Astrocyte of the hippocampus (primary cell): ENCODE measurements around the gene MSL2.
"Not testable (repeated sequence)": the region's sequence is repeated elsewhere in the genome, so short reads cannot be mapped to it uniquely, and the experiment has no call there.

Experiments used
- DNase-seq: peaks from one replicate; pipeline ENCODE4 v3.0.0; 2011; ENCODE audit warnings: low read depth, low spot score

MSL2 gene, protein sequence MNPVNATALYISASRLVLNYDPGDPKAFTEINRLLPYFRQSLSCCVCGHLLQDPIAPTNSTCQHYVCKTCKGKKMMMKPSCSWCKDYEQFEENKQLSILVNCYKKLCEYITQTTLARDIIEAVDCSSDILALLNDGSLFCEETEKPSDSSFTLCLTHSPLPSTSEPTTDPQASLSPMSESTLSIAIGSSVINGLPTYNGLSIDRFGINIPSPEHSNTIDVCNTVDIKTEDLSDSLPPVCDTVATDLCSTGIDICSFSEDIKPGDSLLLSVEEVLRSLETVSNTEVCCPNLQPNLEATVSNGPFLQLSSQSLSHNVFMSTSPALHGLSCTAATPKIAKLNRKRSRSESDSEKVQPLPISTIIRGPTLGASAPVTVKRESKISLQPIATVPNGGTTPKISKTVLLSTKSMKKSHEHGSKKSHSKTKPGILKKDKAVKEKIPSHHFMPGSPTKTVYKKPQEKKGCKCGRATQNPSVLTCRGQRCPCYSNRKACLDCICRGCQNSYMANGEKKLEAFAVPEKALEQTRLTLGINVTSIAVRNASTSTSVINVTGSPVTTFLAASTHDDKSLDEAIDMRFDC

DNA sequence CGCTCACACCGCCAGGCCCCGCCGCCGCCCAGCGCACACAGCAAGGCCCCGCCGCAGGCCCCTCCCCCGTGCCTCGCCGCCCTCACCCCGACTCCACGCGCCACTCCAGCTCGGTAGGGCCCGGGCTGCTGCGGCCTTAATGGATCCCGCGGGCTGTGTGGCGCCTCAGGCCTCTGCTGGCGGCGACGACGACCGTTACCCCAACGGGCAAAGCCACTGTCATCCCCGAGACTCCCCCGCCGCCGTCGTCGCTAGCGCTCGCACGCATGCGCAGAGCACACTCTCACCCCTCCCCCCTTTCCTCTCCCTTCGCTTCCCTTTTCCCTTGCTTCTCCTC is at the start of gene MSL2:
Gene MSL2 (minus strand): TSS at position 272 of the 337 bp plus-strand sequence. CDS start 1,222 bp downstream, outside the sequence.
- no peak for DNase-seq

DNA sequence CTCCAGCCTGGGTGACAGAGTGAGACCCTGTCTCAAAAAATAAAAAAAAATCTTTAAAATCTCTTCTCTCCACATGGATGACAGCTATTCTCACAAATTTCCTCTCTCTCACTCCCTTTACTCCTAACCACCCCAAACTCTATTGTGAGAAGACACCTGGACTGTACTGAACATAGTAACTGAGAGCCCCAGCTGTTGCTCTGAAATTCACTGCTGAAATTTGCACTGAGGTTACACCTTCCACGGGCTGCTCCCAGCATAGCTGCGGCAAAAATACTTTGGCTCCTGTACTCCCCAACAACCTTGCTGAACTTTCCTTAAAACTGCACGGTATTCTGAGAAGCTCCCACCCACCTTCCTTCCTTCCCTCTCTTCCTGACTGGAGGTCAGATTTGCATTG is 49.6 kb upstream of the MSL2 start:
- DNase-seq, result no peak

DNA sequence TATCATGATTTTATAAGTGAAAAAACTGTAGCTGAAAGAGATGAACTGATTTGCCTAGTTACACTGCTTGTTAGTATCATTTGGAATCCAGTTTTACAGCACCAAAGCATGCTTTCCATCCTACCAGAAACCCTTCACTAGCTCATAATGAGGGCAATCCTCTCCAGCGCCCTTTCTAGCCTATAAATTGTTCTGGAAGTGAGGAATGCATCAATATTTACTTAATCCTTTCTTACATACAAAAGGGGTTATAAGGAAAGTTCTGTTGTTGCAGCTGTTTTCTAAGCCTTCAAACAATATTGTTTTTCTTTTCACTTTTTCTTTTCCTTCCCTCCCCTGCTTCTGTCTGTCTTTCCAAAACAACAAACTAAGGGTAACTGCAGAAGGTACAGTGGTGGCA is 43.0 kb upstream of the MSL2 start:
- DNase-seq, result no peak

DNA sequence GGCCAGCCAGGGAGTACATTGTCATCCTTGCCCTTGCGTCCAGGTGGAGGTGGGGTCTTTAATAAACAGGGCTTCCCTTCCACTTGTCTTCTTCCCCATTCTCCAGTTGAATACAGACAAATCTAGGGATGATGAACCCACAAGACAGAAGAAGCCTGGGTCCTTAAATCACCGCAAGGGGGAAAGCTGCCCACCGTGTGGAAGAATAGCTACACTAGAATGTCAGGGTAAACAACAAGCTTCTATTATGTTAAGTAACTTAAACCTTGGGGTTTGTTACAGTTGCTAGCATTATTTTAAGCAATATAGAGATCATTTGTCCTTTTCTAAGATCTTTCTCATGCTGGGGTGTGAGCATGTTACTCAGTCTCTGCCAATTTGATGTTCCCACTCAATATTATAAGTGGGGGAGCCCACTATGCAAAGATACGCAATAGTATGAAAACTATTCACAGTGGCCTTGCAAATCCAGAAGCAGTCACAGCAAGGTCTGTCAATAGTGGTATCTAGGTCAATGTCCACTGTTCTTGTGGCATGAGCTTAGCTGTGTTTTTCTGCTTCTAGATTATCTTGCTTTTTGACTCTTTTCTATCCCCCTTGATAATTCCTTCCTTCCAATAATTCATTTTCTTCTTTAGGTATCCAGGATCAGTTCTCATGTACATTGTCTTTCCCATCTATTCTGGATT is 42.0 kb upstream of the MSL2 start:
- DNase-seq, result no peak

DNA sequence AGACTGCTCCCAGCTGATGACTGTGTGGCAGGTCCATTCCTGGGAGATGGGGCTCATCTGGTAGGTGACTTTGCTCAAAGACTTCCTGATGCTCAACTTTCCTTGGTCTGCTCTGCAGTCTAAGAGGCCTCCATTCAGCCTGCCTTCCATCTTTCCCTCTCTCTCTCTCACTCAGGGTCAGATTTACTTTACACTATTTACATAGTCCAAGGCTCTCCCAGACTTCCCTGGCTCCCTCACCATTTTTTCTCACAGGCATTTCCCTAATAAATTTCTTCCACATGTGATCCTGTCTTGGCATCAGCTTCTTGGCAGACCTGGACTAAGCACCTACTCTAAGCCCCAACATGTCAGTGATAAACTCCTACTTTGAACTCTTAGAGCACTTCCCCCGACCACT is 41.0 kb upstream of the MSL2 start:
- DNase-seq, result no peak

DNA sequence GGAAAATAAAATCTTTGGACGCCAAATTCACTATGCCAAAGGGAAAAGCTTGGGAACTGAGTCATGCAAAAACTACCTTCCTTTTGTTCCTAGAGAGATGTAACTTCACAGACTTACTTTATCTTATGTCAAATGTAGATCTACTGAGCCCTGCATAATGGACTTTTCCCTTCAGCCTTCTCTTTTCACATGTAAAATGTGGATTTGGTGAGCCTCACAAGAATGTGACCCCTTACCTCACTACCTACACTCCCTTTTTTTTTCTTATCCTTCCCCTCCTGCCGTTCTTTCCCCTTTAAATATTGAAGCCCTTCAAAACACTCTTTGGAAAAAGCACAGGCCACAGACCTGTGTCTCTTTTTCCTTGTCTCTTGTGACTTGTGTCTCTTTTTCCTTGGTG is 40.0 kb upstream of the MSL2 start:
- no peak for DNase-seq

DNA sequence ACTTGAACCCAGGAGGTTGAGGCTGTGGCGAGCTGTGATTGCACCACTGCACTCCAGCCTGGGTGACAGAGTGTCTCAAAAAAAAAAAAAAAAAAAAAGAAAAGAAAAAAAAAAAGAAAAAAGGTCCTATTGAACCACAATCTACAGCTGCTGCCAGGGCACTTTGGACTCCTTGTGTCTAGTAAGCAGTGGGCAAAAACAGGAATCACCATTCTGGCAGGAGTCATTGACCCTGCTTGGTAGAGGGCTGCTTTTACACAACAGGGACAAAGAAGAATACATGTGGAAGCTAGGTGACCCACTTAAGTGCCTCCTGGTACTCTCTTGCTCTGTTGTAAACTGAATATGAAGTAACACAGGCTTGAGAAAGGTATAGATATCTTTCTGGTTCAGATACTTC is 39.4 kb upstream of the MSL2 start:
- no peak for DNase-seq

DNA sequence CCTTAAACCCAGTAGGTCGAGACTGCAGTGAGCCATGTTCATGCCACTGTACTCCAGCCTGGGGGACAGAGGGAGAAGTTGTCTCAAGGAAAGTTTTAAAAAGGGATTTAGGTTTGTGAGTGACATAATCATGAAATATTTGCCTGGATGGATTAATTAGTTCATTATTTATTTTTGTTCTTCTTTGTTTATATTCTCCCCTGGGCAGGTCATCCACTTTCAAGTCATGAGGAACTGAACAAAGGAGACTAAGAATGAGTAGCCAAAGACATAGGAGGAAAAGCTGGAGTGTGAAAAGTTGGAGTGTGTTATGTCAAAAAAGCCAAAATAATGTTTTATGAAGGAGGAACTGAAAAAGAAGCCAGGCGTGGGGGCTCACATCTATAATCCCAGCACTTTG is 36.3 kb upstream of the MSL2 start:
- no peak for DNase-seq

DNA sequence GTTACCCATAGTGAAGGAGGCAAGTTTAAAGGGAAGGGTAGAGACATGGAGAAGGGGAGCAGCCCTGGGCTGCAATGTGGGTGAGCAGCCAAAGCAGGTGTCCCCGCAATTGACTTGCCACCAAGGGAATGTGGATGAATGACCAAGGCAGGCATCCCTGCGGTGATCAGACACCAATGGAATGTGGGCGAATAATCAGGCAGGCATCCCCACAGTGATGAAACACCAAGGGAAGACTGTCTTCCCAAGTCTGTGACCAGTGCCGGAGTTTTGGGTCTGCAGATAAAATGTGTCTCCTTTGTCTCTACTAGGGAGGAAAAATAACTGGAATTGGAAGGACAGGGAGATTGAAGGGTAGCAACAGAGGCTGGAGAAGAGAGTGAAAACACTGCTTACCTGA is 26.6 kb upstream of the MSL2 start:
- not testable (repeated sequence) for DNase-seq

DNA sequence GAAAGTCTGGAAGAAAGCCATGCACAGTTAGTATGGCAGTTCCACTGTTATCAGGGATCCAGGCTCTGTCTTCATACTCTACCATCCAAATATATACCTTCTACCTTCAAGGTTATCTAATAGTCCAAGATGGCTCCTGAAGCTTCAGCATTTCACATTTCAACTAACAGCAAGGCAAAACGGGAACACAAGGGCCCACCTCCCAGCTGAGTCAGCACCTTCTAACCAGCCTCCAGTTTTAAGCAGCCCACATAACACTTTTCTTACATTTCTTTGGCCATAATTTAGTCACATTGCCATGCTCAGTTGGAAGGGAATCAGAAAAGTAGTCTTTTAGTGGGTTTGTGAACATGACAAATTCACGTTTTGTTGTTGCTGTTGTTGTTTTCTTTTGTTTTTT is 15.4 kb upstream of the MSL2 start:
- no peak for DNase-seq

DNA sequence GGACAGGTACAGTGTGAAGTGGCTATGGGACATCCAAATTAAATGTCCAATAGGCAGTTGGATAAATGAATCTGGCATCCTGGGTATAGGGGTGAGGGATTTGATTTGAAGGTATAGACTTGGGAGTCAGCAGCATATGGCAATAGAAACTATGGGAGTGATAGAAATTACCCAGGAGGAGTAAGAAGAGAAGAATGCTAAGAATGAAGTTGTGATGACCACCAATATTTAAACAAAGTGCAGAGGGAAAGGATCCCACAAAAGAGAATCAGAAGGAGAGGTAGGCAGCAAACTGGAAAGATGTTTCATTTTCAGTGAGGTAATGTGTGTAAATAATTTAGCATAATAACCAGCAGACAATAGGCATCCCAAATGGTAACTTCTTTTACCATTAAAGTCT is 13.8 kb upstream of the MSL2 start:
- DNase-seq, result peak; percentile 70

DNA sequence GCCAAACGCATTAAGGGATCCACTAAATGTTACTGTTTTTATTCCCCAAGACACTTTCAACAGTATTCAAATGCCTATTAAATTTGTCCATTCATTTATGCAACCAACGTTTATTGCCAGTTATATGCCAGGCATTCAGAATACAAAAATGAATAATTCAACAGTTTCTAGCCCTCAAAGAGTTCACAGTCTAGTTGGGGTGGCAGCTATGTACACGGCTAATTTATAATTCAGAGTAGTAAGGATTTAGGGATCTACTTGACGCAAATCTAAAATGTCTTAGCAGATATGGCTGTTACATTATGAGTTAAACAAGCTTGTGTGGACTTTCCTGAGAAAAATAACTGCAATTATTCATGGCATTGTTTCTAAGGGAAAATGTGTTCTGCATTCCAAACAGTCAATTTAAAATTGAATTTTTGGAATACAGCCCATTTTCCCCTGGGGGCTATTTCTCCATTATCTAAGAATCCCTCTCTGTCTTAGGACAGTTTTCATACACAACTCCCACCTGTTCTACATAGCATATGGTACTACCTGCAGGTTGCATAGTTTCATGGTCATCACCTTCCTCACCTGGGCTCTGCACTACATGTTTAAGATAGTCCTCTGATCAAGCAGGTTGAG is 11.5 kb upstream of the MSL2 start:
- DNase-seq, result peak; percentile 27

DNA sequence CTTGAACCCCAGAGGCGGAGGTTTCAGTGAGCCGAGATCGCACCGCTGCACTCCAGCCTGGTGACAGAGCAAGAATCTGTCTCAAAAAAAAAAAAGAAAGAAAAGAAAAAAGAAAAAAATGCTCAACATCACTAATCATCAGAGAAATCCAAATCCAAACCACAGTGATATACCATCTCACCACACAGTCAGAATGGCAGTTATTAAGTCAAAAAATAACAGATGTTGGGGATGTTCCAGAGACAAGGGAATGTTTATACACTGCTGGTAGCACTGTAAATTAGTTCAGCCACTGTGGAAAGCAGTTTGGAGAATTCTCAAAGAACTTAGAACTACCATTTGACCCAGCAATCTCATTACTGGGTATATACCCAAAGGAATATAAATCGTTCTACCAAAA is 3.1 kb upstream of the MSL2 start:
- DNase-seq, result not testable (repeated sequence)

DNA sequence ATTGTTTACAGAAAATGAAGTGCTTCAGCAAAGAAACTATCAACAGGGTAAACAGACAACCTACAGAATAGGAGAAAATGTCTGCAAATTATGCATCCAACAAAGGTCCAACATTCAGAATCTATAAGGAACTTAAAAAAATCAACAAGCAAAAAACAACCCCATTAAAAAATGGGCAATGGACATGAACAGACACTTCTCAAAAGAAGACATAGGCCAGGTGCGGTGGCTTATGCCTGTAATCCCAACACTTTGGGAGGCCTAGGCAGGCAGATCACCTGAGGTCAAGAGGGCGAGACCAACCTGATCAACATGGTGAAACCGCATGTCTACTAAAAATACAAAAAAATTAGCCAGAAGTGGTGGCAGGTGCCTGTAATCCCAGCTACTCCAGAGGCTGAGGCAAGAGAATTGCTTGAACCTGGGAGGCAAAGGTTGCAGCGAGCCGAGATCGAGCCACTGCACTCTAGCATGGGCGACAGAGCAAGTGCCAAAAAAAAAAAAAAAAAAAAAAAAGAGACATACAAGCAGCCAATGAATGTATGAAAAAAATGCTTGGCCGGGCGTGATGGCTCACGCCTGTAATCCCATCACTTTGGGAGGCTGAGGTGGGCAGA is 2.4 kb upstream of the MSL2 start:
- DNase-seq, result not testable (repeated sequence)

DNA sequence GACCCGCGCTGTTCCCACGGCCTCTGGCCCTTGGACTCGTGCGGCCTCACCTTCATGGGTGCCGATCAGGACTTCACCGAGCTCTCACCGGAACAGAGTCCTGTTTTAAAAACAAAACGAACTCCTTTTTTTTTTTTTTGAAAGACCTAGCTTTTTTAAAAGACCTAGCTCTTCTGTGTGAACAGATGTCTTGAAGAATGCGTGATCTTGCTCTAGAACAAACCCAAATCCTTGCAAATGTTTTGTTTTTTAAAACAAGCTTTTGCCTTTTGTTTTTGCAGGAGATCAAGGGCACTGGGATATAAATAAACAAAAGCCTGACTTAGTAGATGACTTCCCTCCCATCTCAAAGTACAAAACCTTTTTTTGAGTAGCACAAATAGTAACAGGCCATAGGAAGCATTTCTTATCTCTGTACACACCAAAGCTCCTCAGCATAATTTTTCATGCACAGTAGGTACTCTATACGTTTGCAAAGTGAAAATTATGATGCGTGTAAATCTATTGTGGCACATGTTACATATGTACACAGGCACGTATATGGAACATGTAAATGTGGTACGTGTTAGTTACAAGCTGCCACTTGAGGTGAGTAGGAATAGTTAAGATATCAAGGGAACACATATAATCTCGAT is 1.1 kb upstream of the MSL2 start:
- DNase-seq, result no peak

DNA sequence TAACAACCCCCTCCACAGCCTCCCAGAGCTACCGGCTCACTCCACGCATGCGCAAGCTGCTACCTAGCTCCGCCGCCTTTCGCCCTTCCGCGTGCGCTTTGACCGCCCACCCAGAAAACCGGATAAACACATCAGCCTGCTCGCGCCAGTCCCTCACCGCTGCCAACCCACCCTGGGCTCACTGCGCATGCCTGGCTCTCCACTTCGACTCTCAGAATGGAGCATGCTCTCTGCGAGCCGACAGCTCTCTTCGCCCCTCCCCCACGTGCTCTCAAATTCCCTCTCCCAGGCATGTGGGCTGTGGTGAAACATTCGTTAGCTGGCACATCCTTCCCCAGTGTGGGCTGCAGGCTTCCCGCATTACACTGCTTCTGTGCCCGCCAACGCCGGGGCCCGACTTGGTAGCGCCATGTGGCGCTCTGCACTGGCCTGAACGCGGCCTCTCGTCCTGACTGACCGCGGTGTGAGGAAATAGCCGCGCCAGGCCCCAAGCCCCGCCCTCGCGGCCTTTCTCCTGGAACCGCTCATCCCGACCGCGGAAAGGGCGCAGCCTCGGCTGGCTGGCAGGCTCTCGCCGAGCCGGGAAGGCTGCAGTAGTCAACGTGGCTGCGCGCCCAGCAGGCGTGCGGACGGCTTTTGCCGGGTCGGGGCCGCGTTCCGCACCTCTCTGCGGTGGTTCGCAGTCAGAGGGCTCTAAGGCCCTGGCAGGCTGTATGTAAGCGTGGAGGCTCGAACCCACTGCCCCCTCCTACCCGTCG is 445 bp upstream of the MSL2 start:
- DNase-seq, result peak; percentile 100

DNA sequence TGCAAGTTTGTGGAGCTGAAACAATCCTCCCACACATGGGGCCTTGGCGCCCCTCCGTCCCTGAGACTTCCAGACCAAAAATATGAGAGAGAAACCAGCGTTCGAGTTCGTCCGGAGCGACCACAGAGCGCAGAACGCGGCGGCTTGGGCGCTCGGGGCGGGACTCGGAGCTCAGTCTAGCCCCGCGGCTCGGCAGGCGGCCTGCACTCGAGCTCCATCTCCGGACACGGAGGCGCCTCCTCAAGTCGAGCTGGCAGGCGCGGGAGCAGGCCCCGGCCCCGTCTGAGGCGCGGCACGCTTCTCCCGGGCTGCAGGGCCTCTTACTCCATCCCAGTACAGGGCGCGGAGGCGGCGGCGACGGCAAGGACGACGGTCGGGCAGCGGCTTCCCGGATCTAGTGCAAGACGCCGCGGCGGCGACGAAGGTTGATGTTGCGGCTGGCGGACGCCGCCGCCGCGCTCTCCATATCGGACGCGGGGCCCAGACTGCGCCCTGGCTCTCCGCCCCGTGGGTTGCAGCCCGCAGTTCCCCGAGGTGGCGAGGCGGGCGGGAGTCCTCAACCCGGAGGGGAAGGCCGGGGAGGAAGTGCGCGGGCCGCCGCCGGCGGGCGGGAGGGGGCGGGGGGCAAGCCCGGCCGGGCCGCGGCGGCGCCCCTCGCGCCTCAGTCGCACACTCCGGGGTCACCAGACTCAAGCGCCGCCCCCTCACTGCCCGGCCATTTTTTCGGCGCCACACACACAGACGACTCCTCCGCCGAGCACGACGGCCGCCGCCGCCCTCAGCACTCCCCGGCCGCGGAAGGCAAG is 674 bp downstream of the MSL2 start:
- peak; percentile 87 for DNase-seq

DNA sequence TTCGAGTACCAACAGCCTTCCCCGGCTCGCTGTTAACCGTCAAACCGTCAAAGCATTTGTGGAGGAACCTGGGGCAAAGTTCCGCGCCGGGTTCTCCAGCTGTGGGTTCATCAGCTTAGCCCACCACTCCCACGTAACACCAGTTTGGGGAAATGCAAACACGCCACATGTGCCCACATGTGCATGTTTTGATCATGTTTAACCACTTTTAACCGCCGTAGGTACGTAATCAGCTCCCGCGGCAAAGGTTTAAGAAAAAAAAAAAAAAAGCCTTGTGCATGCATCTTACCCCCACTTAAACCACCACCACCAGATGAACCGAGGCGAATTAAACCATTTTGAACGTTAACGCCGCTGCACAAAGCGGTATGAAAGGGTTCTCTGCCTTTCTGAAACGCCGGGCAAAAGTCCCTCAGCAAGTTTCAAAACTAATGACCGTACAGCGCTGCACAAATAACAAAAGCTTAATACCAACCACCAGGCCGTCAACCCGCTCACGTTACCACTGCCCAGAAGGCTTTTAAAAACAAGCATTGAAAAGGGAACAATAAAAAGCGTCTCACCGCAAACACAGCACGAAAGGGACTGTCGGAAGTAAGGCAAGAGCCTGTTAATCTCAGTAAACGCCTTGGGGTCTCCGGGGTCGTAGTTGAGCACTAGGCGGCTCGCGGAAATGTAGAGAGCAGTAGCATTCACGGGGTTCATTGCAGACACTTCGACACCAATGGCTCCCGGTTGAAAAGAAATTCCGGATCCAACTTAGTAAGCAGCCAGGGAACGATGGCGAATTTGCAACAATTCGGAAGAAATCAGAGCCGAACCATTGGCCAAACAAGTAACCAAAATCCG is 1.5 kb downstream of the MSL2 start:
- DNase-seq, result peak; percentile 50
